Stomach smooth muscle (tissue), 2 donors: Measurements from ENCODE around the gene GTF2A1L.
"Not testable (repeated sequence)": the region's sequence is repeated elsewhere in the genome, so short reads cannot be mapped to it uniquely, and the experiment has no call there.

Experiments used
- H3K27ac ChIP-seq: one replicate; pipeline ENCODE4 v1.7.0; 2013; ENCODE audit warnings: mild to moderate bottlenecking, low read length, inconsistent platforms
- H3K27me3 ChIP-seq, 2 donors: one replicate each; pipeline ENCODE4 v1.7.0; 2013; ENCODE audit warnings: low read length in 2 of 2; ENCODE audit not compliant: insufficient read depth in 2 of 2, control insufficient read depth in 1 of 2
- H3K36me3 ChIP-seq, 2 donors: one replicate each; pipeline ENCODE4 v1.7.0; 2013; ENCODE audit warnings: low read length in 2 of 2; ENCODE audit not compliant: control insufficient read depth in 2 of 2, insufficient read depth in 2 of 2
- H3K4me1 ChIP-seq: one replicate; pipeline ENCODE4 v1.7.0; 2013; ENCODE audit warnings: low read length; ENCODE audit not compliant: control insufficient read depth, insufficient read depth
- H3K4me3 ChIP-seq, 2 donors: one replicate each; pipeline ENCODE4 v1.7.0; 2013; ENCODE audit warnings: low read length in 2 of 2
- H3K9ac ChIP-seq, 2 donors: one replicate each; pipeline ENCODE4 v1.7.0; 2013; ENCODE audit warnings: low read length in 2 of 2, mild to moderate bottlenecking in 1 of 2
- H3K9me3 ChIP-seq, 2 donors: one replicate each; pipeline ENCODE4 v1.7.0; 2013; ENCODE audit warnings: low read length in 2 of 2; ENCODE audit not compliant: control insufficient read depth in 2 of 2
- donor health status: healthy.
- donor health status: Pancreatic carcinoma.

The GTF2A1L gene

GRCh38 chr2:48607307-48608014 is 10.2 kb upstream of the GTF2A1L start:
- Histone ChIP-seq H3K4me1 (peaks cover 9% of the 10 kb centered on the region), H3K9me3 (no peaks in the 10 kb centered on the region), H3K27me3 (no peaks in the 10 kb centered on the region), H3K36me3 (peaks cover 3% of the 10 kb centered on the region in 2 donors), H3K9ac (no peak overlapping the region), H3K4me3 (no peak overlapping the region), H3K27ac (no peak overlapping the region)

- Histone ChIP-seq H3K4me1 (peaks cover 8% of the 10 kb centered on the region), H3K36me3 (peaks cover 0 to 3% of the 10 kb centered on the region in 2 donors), H3K9me3 (no peaks in the 10 kb centered on the region), H3K27ac (no peak overlapping the region), H3K4me3 (no peak overlapping the region), H3K27me3 (no peaks in the 10 kb centered on the region), H3K9ac (no peak overlapping the region)
Measured at GRCh38 chr2:48613211-48613610, 4.4 kb upstream of the GTF2A1L start.

- H3K27ac ChIP-seq, H3K9ac ChIP-seq, H3K36me3 ChIP-seq, H3K4me1 ChIP-seq, H3K9me3 ChIP-seq, H3K4me3 ChIP-seq, H3K27me3 ChIP-seq: not testable (repeated sequence)
Measured at GRCh38 chr2:48614581-48614980, 3.1 kb upstream of the GTF2A1L start.

GRCh38 chr2:48619526-48619925 is 1.9 kb downstream of the GTF2A1L start:
- Histone ChIP-seq H3K4me1 (no peaks in the 10 kb centered on the region), H3K27me3 (no peaks in the 10 kb centered on the region), H3K27ac (no peak overlapping the region), H3K9me3 (no peaks in the 10 kb centered on the region), H3K36me3 (no peaks in the 10 kb centered on the region), H3K9ac (no peak overlapping the region), H3K4me3 (no peak overlapping the region)

- Histone ChIP-seq H3K4me3 (no peak overlapping the region), H3K27ac (no peak overlapping the region), H3K36me3 (no peaks in the 10 kb centered on the region), H3K27me3 (no peaks in the 10 kb centered on the region), H3K4me1 (no peaks in the 10 kb centered on the region), H3K9me3 (no peaks in the 10 kb centered on the region), H3K9ac (no peak overlapping the region)
Measured at GRCh38 chr2:48620604-48621003, 2.9 kb downstream of the GTF2A1L start.

- not testable (repeated sequence) for H3K9me3 ChIP-seq, H3K27me3 ChIP-seq, H3K4me1 ChIP-seq, H3K4me3 ChIP-seq, H3K27ac ChIP-seq, H3K9ac ChIP-seq, H3K36me3 ChIP-seq
Measured at GRCh38 chr2:48622691-48623090, 5.0 kb downstream of the GTF2A1L start.

- Histone ChIP-seq H3K36me3 (no peaks in the 10 kb centered on the region), H3K9ac (no peak overlapping the region), H3K4me3 (no peak overlapping the region), H3K27me3 (no peaks in the 10 kb centered on the region), H3K4me1 (no peaks in the 10 kb centered on the region), H3K27ac (no peak overlapping the region), H3K9me3 (no peaks in the 10 kb centered on the region)
Measured at GRCh38 chr2:48624696-48625095, 7.0 kb downstream of the GTF2A1L start.

- no peak overlapping the region for H3K9ac ChIP-seq
- no peaks in the 10 kb centered on the region for H3K27me3 ChIP-seq
- no peaks in the 10 kb centered on the region for H3K4me1 ChIP-seq
- H3K9me3 ChIP-seq, result no peaks in the 10 kb centered on the region
- H3K36me3 ChIP-seq, result no peaks in the 10 kb centered on the region
- H3K4me3 ChIP-seq, result no peak overlapping the region
- no peak overlapping the region for H3K27ac ChIP-seq
Measured at GRCh38 chr2:48626047-48626446, 8.4 kb downstream of the GTF2A1L start.

- no peak overlapping the region for H3K9ac ChIP-seq
- H3K4me1 ChIP-seq, result no peaks in the 10 kb centered on the region
- no peaks in the 10 kb centered on the region for H3K27me3 ChIP-seq
- peaks cover 0 to 3% of the 10 kb centered on the region in 2 donors for H3K36me3 ChIP-seq
- H3K27ac ChIP-seq, result no peak overlapping the region
- H3K9me3 ChIP-seq, result no peaks in the 10 kb centered on the region
- no peak overlapping the region for H3K4me3 ChIP-seq
Measured at GRCh38 chr2:48633143-48633542, 15.5 kb downstream of the GTF2A1L start.

- no peaks in the 10 kb centered on the region for H3K4me1 ChIP-seq
Measured at GRCh38 chr2:48635786-48636185, 18.1 kb downstream of the GTF2A1L start.

GRCh38 chr2:48638261-48638660 is 20.6 kb downstream of the GTF2A1L start:
- Histone ChIP-seq H3K27me3 (no peaks in the 10 kb centered on the region), H3K27ac (no peak overlapping the region), H3K9me3 (no peaks in the 10 kb centered on the region), H3K9ac (no peak overlapping the region), H3K4me3 (no peak overlapping the region), H3K36me3 (peaks cover 0 to 3% of the 10 kb centered on the region in 2 donors), H3K4me1 (no peaks in the 10 kb centered on the region)

More at GRCh38 chr2:48635786-48636185, 18.1 kb downstream of the GTF2A1L start:
- Histone ChIP-seq H3K4me3 (no peak overlapping the region), H3K9me3 (no peaks in the 10 kb centered on the region), H3K36me3 (peaks cover 0 to 3% of the 10 kb centered on the region in 2 donors), H3K27me3 (no peaks in the 10 kb centered on the region), H3K27ac (no peak overlapping the region), H3K9ac (no peak overlapping the region)
